Cardiac muscle cell (in vitro differentiated cells and primary cell): Measurements from ENCODE around the gene IFIT3. TPM values are rescaled to one million over a fixed set of nuclear protein-coding genes. Genes with fewer than 3 reads are reported as not detected.
"Not testable (repeated sequence)": the region's sequence is repeated elsewhere in the genome, so short reads cannot be mapped to it uniquely, and the experiment has no call there.

ENCODE experiments used
- DNase-seq, 2 donors: peaks; one replicate each; pipeline versions ENCODE4 v3.0.0 to v3.0.0-alpha.2; 2010 to 2017; ENCODE audit warnings: low read depth in 1 of 2, low spot score in 1 of 2
- H3K27ac ChIP-seq: fragments of 200-600 bp; sonication (generic); 2 replicates; pipeline ENCODE4 v1.5.1; 2016
- H3K27me3 ChIP-seq: fragments of 200-600 bp; sonication (generic); 2 replicates; pipeline ENCODE4 v1.6.0; 2016; ENCODE audit warnings: control low read depth
- H3K36me3 ChIP-seq: fragments of 200-600 bp; sonication (generic); 2 replicates; pipeline ENCODE4 v1.5.1; 2016; ENCODE audit warnings: control low read depth
- H3K4me1 ChIP-seq: fragments of 200-600 bp; sonication (generic); 2 replicates; pipeline ENCODE4 v1.8.1; 2017; ENCODE audit warnings: low read depth, mild to moderate bottlenecking, mixed run types
- H3K4me3 ChIP-seq: fragments of 200-600 bp; sonication (generic); 2 replicates; pipeline ENCODE4 v1.5.1; 2016; ENCODE audit warnings: mild to moderate bottlenecking
- H3K9me3 ChIP-seq: fragments of 200-600 bp; sonication (generic); 2 replicates; pipeline ENCODE4 v1.5.1; 2017; ENCODE audit warnings: low read depth, mild to moderate bottlenecking, control low read depth
- polyA plus RNA-seq: library from polyadenylated mRNA; unstranded; fragments of >200 nt; fragmentation: Nextera tagmentation; extraction: Ambion mirVana; gene quantifications from 2 replicates; pipeline ENCODE4 v1.2.1, GENCODE V29; 2016
- total RNA-seq: library from RNA; depleted of rRNA; stranded (reverse); fragments of >200 nt; gene quantifications from 2 replicates; pipeline ENCODE4 v1.2.3, GENCODE V29; 2016
- TF ChIP-seq, protein P1 (sequence below): IDR thresholded peaks from 2 replicates; pipeline ENCODE4 v1.5.1; 2012; ENCODE audit warnings: low read depth, mild to moderate bottlenecking, low read length

The IFIT3 gene
- total and polyA plus RNA-seq, 2 experiments from 2014 or later: 0.24 to 0.70 TPM

- TF ChIP-seq, protein P1, sequence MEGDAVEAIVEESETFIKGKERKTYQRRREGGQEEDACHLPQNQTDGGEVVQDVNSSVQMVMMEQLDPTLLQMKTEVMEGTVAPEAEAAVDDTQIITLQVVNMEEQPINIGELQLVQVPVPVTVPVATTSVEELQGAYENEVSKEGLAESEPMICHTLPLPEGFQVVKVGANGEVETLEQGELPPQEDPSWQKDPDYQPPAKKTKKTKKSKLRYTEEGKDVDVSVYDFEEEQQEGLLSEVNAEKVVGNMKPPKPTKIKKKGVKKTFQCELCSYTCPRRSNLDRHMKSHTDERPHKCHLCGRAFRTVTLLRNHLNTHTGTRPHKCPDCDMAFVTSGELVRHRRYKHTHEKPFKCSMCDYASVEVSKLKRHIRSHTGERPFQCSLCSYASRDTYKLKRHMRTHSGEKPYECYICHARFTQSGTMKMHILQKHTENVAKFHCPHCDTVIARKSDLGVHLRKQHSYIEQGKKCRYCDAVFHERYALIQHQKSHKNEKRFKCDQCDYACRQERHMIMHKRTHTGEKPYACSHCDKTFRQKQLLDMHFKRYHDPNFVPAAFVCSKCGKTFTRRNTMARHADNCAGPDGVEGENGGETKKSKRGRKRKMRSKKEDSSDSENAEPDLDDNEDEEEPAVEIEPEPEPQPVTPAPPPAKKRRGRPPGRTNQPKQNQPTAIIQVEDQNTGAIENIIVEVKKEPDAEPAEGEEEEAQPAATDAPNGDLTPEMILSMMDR: no peak
- Histone ChIP-seq H3K36me3 (no peaks in the 10 kb centered on the region), H3K27ac (no peak overlapping the region), H3K27me3 (no peaks in the 10 kb centered on the region), H3K4me3 (no peak overlapping the region), H3K9me3 (no peaks in the 10 kb centered on the region), H3K4me1 (no peaks in the 10 kb centered on the region)
- DNase-seq: no peak
These were observed 19.1 kb upstream of the IFIT3 start for GRCh38 chr10:89308736-89309135.

GRCh38 chr10:89309156-89310055 lies 18.4 kb upstream of the IFIT3 start:
- no peak for DNase-seq
- H3K27ac ChIP-seq: no peak overlapping the region

GRCh38 chr10:89310056-89310893 lies 17.5 kb upstream of the IFIT3 start:
- no peaks in the 10 kb centered on the region for H3K4me1 ChIP-seq
- H3K4me3 ChIP-seq: no peak overlapping the region
- no peaks in the 10 kb centered on the region for H3K9me3 ChIP-seq
- no peaks in the 10 kb centered on the region for H3K36me3 ChIP-seq
- DNase-seq: no peak
- H3K27ac ChIP-seq: no peak overlapping the region
- TF ChIP-seq, protein P1: no peak
- no peaks in the 10 kb centered on the region for H3K27me3 ChIP-seq

More at GRCh38 chr10:89309156-89310055, 18.4 kb upstream of the IFIT3 start:
- Histone ChIP-seq H3K27me3 (no peaks in the 10 kb centered on the region), H3K4me3 (no peak overlapping the region), H3K4me1 (no peaks in the 10 kb centered on the region), H3K36me3 (no peaks in the 10 kb centered on the region), H3K9me3 (no peaks in the 10 kb centered on the region)
- TF ChIP-seq, protein P1: no peak

DNA sequence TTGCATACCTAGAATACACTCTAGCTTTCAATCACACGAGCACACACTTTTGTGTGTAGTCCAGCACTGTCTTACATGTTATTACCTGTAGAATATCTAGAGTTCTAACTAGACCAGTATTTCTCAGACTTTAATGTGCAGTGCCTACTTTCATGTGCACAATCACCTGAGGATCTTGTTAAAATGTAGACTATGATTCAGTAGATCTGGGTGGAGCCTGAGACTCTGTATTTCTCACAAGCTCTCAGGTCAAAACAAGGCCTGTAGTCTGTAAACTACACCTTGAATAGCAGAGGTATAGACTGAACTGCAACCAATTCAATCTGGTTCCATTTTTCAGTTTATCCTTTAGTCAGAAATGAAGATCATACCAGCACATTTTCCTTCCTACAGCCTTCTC lies 14.8 kb upstream of the IFIT3 start:
- Histone ChIP-seq H3K9me3 (no peaks in the 10 kb centered on the region), H3K4me3 (no peak overlapping the region), H3K4me1 (no peaks in the 10 kb centered on the region), H3K27ac (no peak overlapping the region), H3K27me3 (no peaks in the 10 kb centered on the region), H3K36me3 (no peaks in the 10 kb centered on the region)
- DNase-seq: no peak
- TF ChIP-seq, protein P1: no peak

GRCh38 chr10:89314676-89315075 lies 13.1 kb upstream of the IFIT3 start:
- H3K36me3 ChIP-seq: no peaks in the 10 kb centered on the region
- H3K9me3 ChIP-seq: no peaks in the 10 kb centered on the region
- no peak for DNase-seq
- H3K4me1 ChIP-seq: no peaks in the 10 kb centered on the region
- H3K4me3 ChIP-seq: no peak overlapping the region
- H3K27me3 ChIP-seq: no peaks in the 10 kb centered on the region
- TF ChIP-seq, protein P1: no peak
- H3K27ac ChIP-seq: no peak overlapping the region

- not testable (repeated sequence) for H3K9me3 ChIP-seq, H3K27ac ChIP-seq, H3K4me3 ChIP-seq, H3K36me3 ChIP-seq, DNase-seq, H3K27me3 ChIP-seq, H3K4me1 ChIP-seq
These were observed 9.8 kb upstream of the IFIT3 start for GRCh38 chr10:89318047-89318446.

GRCh38 chr10:89325081-89325480 lies 2.7 kb upstream of the IFIT3 start:
- not testable (repeated sequence) for H3K4me3 ChIP-seq, H3K36me3 ChIP-seq, DNase-seq, H3K9me3 ChIP-seq, H3K27me3 ChIP-seq, H3K27ac ChIP-seq
- H3K4me1 ChIP-seq: peaks cover 11% of the 10 kb centered on the region

DNA sequence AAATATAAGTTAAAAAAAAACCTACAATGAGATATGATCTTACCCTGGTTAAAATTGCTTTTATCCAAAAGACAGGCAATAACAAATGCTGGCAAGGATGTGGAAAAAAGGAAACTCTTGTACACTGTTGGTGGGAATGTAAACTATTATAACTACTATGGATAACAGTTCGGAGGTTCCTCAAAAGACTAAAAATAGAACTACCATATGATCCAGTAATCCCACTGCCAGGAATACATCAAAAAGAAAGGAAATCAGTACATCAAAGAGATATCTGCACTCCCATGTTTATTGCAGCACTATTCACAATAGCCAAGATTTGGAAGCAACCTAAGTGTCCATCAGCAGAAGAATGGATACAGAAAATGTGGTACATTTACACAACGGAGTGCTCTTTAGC lies 1.9 kb upstream of the IFIT3 start:
- H3K36me3 ChIP-seq, DNase-seq, H3K27ac ChIP-seq, H3K4me3 ChIP-seq, H3K9me3 ChIP-seq, H3K27me3 ChIP-seq: not testable (repeated sequence)
- H3K4me1 ChIP-seq: peaks cover 11% of the 10 kb centered on the region
